GM12873 (cell line): ENCODE measurements around the gene AGPAT2.

Experiments used
- TF ChIP-seq, protein P1 (sequence below): IDR thresholded peaks from 2 replicates; pipeline ENCODE4 v1.5.1; 2012; ENCODE audit warnings: low read depth, mild to moderate bottlenecking, moderate library complexity, low read length, control low read depth; ENCODE audit not compliant: insufficient read depth; ENCODE audit errors: missing control alignments

The AGPAT2 gene

GRCh38 chr9:136697146-136697820 lies 10.0 kb upstream of the AGPAT2 start:
- TF ChIP-seq, protein P1, sequence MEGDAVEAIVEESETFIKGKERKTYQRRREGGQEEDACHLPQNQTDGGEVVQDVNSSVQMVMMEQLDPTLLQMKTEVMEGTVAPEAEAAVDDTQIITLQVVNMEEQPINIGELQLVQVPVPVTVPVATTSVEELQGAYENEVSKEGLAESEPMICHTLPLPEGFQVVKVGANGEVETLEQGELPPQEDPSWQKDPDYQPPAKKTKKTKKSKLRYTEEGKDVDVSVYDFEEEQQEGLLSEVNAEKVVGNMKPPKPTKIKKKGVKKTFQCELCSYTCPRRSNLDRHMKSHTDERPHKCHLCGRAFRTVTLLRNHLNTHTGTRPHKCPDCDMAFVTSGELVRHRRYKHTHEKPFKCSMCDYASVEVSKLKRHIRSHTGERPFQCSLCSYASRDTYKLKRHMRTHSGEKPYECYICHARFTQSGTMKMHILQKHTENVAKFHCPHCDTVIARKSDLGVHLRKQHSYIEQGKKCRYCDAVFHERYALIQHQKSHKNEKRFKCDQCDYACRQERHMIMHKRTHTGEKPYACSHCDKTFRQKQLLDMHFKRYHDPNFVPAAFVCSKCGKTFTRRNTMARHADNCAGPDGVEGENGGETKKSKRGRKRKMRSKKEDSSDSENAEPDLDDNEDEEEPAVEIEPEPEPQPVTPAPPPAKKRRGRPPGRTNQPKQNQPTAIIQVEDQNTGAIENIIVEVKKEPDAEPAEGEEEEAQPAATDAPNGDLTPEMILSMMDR, result no peak

DNA sequence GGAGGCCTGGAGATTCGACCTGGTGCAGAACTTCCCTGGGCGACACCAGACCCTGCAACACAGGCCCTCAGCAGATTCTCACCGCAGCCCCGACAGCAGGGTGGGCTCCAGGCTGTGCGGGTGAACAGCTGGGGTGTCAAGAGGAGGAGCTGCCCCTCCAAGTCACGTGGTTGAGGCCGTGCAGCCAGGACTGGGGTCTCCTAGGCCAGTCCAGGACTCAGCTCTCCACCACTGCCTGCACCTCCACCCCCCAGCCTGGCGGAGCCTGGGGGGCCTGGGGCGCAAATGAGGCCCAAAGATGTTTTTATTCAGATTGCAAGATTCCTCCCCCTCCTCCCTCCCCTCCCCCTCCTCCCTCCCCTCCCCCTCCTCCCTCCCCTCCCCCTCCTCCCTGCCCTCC lies 9.2 kb upstream of the AGPAT2 start:
- TF ChIP-seq, protein P1, result no peak

GRCh38 chr9:136695955-136696354 lies 8.7 kb upstream of the AGPAT2 start:
- TF ChIP-seq, protein P1, result no peak

- TF ChIP-seq, protein P1, result no peak
These were observed 8.2 kb upstream of the AGPAT2 start for GRCh38 chr9:136695435-136695895.

DNA sequence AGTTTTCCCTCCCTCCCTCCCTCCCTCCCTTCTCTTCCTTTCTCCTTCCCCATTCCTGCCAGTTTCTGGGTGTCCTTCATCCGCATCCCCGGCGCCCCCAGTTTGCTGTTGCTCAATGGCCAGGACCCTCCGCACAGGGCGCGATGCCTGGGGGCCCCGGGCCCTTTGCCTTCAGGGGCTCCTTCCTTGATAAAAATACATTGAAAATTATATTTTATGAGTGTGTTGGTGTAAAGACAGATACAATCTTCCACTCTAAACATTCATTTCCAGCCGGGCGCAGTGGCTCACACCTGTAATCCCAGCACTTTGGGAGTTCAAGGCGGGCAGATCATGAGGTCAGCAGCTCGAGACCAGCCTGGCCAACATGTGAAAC lies 7.6 kb upstream of the AGPAT2 start:
- TF ChIP-seq, protein P1, result no peak

DNA sequence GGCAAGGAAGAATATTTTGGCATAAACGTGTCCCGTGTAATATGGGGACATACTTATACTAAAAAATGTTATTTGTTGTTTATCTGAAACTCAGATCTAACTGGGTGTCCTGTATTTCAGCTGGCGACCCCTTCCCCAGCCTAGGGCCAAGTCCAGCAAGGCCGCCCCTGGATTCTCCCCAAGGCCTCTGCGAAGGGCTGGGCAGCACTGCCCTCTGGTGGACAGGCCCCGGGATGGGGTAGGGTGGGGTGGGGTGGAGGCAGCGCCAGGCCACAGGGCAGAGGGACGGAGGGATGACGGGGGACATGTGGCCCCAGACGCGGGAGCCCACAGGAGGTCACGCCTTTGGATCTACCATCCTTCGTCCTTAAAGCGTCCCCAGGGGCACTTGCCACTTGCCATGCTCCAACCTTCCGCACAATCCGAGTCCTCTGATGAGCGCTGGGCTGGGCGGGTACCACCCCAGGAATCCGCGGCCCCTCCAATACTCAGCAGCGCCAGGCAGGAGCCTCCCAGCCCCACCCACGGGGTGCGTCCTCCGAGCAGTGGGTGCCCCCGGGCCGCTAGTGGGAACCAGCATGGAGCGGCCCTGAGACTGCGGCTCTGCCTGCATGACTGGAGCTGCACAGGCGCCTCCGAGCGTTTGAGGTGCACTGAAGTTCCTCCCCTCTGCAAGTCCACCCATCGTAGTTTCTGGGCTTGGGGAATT lies 7.1 kb upstream of the AGPAT2 start:
- TF ChIP-seq, protein P1, result peak; percentile 62

GRCh38 chr9:136693490-136694162 lies 6.4 kb upstream of the AGPAT2 start:
- TF ChIP-seq, protein P1, result no peak
